Right kidney (tissue), 1 donor: ENCODE measurements around the gene KCNC4.

Source experiments
- DNase-seq: peaks from one replicate; pipeline ENCODE4 v3.0.0-alpha.2; 2016

KCNC4 gene

GRCh38 chr1:110254604-110255391 is 44.7 kb downstream of the KCNC4 start:
- DNase-seq: no peak

GRCh38 chr1:110255392-110255787 is 45.3 kb downstream of the KCNC4 start:
- no peak for DNase-seq

- DNase-seq: no peak
These were observed 48.6 kb downstream of the KCNC4 start for GRCh38 chr1:110258734-110259133.

GRCh38 chr1:110259770-110260169 is 49.7 kb downstream of the KCNC4 start:
- no peak for DNase-seq
